GM18499 (cell line): ENCODE measurements around the gene RASA2.

ENCODE experiments used
- ATAC-seq: cut with Tn5 transposase; IDR thresholded peaks from one replicate; pipeline ENCODE4 v1.9.1; 2021; ENCODE audit warnings: moderate number of reproducible peaks; ENCODE audit not compliant: insufficient read depth, unreplicated experiment

The RASA2 gene

DNA sequence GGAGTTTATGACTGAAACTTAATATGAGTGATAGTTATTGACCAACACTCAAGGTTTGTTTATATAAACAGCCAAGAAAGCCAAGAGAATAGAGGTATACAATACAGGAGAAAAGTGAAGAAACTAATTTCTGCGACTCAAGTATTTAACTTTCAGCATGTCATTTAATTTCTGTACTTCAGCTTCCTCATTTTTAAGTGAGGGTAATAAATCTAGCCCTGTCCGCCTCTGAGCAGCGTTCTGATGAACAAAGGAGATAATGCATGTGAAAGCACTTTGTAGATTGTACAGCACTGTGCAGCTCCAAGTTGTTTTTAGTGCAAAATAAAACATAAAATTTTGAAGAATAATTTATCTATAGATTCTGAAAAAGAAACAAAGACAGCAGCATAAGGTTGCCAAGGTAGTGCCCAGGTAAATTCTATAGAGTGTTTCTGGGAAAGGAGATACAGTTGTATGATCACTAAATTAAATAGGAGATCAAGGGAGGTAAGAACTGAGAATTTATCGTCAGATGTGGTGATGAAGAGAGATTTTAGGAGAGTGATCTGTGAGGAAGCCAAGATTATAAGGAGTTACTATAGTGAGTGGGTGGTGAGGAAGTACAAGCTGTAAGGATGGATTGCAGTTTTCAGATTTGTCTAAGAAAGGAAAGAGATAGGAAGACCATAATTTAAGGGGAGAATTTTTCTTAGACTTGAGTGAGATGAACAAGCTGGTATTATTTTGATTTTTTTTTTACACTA is 71.3 kb downstream of the RASA2 start:
- no peak for ATAC-seq

DNA sequence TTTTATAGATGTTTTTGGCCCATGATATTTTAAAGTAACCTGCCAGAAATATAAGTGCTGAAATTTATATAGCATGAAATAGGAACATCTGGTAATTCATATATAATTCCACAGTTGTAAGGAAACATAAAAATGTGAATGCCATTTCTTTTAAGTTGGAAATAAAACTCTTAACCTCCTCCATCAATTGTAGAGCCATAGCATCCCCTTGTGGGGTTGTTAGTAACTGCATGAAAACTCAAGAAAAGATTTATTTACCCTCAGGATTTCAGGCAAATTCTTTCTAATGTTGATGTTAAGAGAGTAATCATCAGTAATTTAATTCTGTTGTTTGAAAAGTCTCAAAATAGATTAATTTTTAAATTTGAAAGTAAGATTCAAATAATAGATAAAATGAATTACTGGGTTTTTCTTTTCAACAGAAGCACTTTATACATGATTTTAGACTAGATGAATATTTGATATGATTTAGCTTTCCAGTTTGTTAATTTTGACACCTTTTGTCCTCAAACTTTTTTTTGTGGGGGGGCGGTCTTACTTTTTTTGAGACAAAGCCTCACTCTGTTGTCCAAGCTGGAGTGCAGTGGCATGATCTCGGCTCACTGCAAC is 74.7 kb downstream of the RASA2 start:
- no peak for ATAC-seq

DNA sequence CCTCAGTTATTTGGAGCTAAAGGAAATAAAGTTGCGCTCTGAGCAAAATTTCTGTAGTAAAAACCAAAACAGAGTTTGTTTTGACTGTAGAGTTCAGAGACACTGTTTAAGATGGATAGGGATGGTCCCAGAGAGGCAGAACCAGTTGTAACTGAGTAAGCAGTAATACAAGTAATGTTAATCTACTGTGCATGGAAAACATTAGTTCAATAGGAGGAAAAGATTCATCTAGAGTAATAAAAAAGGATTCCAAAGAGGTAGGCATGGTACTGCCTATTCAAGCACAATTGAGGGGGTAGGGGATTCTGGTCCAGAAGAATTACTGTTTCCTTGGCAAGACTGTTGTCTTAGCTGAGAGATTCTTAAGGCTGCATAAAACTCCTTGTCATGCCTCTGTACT is 77.4 kb downstream of the RASA2 start:
- no peak for ATAC-seq

DNA sequence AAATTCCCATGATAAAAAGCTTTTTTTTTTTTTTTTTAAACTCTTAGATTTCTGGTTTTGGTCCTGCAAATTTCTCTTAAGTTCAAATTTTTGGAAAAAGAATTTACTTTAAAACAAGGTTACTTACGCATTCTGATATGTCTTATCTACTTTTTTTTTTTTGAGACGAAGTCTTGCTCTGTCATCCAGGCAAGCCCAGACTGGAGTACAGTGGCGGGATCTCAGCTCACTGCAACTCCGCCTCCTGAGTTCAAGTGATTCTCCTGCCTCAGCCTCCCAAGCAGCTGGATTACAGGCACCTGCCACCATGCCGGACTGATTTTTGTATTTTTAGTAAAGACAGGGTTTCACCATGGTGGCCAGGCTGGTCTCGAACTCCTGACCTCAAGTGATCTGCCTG is 83.2 kb downstream of the RASA2 start:
- ATAC-seq = no peak

DNA sequence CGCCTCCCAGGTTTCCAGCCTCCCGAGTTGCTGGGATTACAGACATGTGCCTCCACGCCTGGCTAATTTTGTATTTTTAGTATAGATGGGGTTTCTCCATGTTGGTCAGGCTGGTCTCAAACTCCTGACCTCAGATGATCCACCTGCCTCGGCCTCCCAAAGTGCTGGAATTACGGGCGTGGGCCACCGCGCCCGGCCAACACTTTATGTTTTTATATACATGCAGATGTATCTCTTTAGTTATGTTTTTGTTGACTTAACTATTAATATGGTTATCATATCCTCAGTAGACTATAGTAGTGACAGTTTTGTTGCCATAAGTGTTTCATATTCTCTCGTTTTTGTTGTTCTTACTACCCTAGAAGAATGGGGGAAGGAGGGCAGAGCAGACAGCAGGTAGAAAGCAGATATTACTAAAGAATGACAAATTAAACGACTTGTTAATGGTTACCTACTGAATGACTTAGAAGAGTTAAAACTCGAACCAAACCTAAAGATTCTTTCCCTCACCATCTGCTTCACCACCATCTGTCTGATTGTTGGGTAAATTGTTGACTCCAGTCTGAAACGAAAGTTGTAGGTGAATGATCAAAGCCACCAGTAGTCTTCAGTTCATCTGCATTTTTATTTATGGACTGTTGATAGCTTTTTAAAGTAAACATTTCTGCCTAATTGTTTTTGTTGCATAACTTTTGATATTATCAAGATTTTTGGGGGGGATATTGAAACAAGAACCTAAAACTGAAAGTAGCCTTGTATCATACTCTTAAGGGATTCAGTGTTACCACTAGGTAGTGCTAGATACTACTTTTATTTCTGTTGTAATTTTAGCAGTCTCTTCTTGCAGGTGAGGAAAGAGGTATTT is 89.3 kb downstream of the RASA2 start:
- no peak for ATAC-seq

DNA sequence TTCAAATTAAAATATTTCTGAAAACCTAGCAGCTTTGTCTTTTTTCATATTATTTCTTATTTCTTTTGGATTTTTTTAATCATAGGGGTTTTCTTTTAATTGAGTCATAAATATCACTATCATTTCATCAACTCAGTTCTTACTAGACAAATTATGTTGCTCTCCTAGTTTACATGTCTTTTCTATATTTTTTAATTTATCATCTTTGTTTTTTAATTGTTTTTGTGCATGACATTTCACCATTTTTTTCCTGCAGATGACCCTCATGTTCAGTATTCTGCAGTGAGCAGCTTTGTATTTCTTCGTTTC is 89.9 kb downstream of the RASA2 start:
- no peak for ATAC-seq

DNA sequence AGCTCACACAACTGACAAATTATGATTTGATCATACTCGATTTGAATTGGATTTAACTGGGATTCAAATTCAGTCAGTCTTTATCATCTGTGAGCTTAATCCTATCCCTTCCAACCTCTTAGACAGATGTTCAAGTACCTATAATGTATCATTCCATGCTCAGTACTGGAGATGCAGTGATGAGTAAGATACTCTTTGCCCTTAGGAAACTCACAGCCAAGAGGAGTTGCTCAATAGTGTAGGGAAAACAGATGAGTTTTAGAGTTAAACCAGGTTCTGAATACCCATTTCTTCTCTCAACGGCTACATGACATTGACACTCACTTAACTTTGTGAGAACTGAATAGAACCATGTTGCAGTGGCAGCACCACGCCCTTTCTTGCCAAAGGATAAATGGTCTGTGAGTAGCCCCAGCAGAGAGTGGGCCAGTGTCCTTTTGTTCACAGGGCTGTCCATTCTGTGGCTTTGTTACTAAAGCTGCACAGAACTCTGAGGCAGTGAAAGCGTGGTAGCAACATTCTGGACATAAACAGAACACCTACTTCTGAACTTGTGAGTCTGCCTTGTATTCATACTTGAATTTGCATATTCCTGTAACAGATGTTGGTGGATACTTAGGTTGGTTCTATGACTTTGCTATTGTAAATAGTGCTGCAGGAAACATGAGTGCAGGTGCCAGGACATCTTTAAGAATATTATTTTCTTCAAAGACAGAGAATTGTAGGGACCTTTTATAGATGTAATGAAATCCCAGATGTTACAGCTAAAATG is 91.6 kb downstream of the RASA2 start:
- ATAC-seq = no peak

DNA sequence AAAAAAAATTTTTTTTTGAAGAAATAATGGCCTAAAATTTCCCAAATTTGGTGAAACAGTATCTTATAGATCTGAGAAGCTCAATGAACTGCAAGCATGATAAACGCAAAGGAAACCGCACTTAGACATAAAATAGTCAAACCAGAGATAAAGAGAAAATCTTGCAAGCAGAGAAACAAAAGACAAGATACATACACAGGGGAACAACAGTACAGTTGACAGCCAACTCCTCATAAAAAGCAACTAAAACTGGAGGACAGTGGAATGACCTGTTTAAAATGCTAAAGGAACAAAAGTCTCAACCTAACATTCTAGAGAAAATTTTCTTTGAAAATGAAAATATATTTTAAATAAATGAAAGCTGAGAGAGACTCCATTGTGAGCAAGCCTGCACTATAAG is 107.5 kb downstream of the RASA2 start:
- ATAC-seq = no peak

DNA sequence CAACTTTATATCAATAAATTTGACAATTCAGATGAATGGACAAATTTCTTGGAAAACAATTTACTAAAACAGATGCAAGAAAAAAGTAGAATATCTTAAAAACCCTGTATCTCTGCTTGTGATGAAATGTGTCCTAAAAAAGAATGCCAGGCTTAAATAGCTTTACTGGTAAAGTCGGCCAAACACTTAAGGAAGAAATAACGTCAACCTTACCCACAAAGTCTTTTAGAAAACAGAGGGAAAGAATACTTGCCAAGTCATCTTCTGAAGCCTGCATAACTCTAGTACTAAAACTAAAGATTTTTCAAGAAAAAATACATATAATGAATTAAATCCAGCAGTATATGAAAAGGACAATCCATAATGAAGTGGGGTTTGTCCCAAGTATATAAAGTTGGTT is 111.1 kb downstream of the RASA2 start:
- ATAC-seq = no peak

DNA sequence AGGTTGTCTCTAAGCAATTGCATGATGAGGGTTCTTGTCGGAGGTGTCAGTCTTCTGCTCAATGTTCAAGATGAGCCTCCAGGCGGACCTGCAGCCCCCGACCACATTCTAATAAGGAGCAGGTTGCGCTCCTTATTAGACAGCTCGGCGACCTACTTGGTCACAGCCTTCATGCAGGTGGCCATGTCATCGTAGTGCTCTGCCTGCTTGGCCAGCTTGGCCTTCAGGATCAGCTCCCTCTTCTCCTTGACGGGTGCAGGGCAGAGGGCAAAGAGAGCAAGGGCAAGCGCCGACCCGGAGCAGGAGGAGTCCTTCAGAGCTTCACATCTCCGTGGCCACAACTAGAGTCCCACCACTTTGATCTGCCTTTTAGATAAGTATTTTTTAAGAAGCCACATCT is 113.5 kb downstream of the RASA2 start:
- no peak for ATAC-seq

DNA sequence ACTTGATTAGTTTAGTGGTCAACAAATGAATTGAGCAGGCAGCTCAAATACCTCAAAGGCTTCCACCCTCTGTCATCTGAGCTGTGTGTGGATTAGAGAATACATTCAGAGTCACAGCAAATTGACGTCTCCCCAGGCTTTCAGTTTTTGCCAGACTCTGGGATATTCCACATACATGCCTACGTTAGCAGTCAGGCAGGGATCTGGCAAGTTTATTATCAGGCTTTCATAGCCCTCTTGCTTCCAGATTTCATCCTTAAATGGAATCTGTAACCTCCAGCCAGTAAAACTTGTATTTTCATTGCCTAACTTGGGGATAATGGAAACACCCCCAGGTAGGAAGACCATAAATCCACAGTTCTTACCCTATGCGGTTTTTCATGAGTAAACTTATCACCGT is 115.9 kb downstream of the RASA2 start:
- no peak for ATAC-seq

DNA sequence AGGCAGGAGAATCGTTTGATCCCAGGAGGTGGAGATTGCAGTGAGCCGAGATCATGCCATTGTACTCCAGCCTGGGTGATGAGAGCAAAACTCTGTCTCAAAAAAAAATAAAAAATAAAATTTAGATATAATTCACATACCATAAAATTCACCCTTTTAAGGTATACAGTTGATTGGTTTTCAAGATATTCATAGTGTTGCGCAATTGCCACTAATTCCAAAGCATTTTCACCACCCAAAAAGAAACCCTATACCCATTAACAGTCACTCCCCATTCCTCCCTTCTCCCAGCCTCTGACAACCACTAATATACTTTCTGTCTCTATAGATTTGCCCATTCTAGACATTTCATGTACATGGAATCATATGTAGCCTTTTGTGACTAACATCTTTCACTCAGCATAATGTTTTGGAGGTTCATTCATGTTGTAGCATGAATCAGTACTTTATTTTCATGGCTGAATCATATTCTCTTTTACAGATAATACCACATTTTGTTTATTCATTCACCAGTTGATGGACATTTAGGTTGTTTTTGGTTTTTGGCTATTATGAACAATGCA is 116.7 kb downstream of the RASA2 start:
- no peak for ATAC-seq

DNA sequence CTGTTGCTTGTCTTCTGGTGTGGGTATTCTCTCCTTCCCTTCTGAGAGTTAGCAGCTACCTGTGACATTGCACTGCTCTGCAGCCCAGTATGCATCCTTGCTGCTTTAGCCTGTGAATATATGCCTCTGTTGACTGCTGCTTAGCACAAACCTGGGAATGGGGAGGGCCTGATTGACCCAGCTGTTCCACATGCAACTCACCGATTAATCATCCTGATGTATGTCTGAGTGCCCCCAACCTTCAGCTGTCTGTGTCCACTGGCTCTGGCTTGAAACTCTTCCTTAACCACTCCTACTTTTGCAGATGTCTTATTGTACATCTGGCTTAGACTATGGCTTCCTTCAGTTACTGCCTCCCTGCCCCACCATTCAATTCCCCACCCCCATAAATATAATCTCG is 119.1 kb downstream of the RASA2 start:
- no peak for ATAC-seq

DNA sequence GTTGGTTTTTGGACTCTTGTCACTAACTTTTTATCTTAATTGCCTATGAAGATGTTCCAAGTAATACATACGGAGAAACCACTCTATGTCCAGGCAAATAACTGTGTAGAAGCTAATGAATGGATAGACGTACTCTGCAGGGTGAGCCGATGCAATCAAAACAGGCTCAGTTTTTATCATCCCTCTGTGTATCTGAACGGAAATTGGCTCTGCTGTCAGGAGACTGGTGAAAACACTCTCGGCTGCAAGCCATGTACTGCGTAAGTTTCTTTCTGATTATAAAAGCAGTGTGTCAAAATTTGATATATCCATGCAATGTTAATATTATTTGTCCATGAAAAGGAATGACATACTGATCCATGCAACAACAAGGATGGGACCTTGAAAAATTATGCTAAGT is 121.6 kb downstream of the RASA2 start:
- no peak for ATAC-seq

DNA sequence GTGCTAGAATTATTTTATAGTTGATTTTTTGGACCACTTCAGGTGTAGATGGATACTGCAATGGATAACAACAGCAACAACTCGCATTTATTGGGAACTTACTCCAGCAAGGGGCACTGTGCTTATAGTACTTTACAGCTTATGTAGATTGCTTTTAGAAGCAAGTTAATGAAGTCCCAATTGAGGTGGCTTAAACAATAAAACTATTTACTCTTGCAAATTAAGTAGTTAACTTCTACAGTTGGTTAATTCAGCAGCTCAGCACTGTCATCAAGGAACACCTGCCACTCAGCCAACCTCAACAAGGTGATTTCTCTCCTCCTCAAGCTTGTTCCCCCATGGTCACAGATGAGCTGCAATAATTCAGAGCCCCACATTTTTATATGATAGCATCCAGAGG is 124.1 kb downstream of the RASA2 start:
- ATAC-seq = no peak

DNA sequence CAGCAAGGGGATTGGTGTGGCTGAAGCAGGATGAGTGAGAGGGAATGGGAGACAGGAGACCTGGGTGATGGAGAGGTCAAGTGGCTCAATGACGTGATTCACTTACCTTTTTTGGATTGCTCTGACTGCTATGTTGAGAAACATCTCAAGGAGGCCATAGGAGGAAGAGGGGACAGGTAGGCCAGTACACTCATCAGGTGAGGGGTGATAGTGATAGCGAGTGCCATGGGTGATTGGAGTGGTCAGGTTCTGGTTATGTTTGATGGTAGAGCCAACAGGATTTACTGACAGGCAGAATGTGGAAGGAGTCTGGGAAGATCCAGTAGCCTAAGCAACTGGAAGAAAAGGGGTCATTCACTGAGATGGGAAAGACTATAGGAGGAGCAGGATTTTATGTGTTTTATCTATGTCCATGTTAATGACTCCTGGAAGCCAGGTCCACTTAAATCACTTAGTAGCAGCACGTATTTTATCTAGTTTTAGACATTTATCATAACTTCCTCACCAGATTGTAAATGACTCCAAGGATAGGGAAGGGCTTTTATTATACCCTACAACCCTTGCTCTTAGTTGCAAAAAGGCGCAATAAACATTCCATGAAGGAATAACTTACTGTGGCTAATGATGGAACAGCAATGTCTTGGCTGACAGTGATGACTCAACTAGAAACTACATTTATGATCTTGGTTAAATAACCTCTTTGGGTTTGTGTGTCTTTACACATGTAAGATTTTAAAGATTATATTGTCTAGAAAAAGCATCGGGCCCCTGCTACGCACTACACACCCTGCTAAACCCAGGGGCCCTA is 131.5 kb downstream of the RASA2 start:
- no peak for ATAC-seq

DNA sequence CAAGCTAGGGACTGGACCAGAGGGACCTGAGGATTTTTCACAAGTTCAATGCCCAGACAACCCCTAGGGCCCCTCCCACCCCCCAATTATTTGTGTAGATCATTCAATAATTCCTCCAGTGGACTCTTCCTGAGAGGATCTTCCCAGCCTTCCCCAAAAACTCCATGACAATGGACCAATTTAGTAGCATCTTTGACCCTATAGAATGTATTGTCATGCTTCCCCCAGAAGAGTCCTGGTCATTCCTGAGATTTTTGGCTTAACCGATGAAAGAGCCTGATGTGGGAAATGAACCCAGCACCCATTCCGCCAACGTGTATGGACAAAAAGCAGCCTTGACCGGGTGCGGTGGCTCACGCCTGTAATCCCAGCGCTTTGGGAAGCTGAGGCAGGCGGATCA is 132.1 kb downstream of the RASA2 start:
- ATAC-seq = no peak

DNA sequence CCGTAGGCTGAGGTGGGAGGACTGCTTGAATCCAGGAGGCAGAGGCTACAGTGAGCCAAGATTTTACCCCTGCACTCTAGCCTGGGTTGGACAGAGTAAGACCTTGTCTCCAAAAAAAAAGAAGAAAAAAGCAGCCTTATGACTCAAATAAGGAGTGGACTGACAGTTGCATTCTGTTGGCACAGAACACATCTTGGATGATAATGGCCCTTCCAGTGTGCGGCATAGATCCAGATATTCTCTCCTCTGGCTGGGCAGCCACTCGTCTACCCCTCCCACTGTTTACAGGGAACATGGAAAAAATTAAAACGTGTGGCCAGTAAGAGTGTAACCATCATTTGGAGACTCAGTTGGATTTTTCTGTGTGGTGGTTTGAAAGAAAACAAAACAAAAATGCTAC is 132.6 kb downstream of the RASA2 start:
- ATAC-seq = no peak

DNA sequence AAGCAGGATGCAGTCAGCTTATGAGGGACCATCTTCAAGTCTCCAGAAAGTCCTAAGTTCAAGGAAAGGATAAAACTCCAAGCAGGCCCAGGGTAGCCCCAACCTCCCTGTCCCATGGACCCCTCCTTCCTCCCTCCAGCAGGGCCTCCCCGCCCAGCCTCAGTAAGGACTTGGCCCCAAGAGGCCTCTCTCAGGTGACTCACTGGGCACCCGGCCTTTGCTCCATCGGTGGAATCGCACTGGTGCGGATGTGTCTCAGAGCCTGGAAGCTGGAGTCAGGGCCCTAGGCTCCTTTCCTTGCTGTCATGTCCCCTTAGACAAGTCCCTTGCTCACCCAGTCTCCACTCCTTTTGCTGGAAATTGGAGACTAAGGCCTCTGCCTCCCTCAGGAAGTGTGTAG is 136.9 kb downstream of the RASA2 start:
- no peak for ATAC-seq

DNA sequence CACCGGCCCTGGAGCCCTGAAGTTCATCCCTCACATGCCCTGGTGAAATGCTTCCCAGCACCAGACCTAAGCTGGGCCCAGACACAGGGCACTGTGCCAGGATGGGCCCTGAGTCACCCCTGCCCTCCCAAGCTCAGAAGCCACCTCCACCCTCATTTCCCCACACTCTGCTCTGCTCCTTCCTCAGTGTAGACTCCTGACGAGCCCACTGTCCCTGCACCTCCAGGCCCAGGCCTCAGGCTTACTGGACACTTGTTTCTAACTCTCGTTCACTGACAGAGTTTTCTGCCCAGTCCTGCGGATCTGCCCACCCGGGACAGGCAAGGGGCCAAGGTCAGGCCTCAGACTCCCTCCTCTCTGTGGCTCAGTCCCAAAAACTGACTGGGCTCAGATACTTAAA is 138.7 kb downstream of the RASA2 start:
- ATAC-seq = no peak
